Loucy (cell line): Measurements from ENCODE around the gene CCDC146.

Experiments used
- H2AFZ ChIP-seq: fragments of 200-600 bp; sonication (generic); 2 replicates; pipeline ENCODE4 v1.6.0; 2016; ENCODE audit warnings: antibody characterized with exemption, mild to moderate bottlenecking, low read length, moderate library complexity
- H3F3A ChIP-seq: fragments of 200-600 bp; 2 replicates; pipeline ENCODE4 v1.6.0; 2016; ENCODE audit warnings: antibody characterized with exemption, low read depth, mild to moderate bottlenecking
- H3K27me3 ChIP-seq: fragments of 200-600 bp; sonication (generic); 2 replicates; pipeline ENCODE4 v1.6.1; 2014; ENCODE audit warnings: low read length, mild to moderate bottlenecking; ENCODE audit not compliant: insufficient read depth, poor library complexity, severe bottlenecking
- H3K36me3 ChIP-seq: fragments of 200-600 bp; sonication (generic); 2 replicates; pipeline ENCODE4 v1.6.1; 2016; ENCODE audit warnings: low read length; ENCODE audit not compliant: insufficient read depth
- H3K4me1 ChIP-seq: fragments of 200-600 bp; sonication (generic); 2 replicates; pipeline ENCODE4 v1.5.1; 2014; ENCODE audit warnings: low read length, mild to moderate bottlenecking; ENCODE audit not compliant: insufficient read depth, poor library complexity, severe bottlenecking
- H3K4me2 ChIP-seq: fragments of 200-600 bp; sonication (generic); 2 replicates; pipeline ENCODE4 v1.6.0; 2014; ENCODE audit warnings: antibody characterized with exemption, low read length, low read depth, mild to moderate bottlenecking; ENCODE audit not compliant: poor library complexity, severe bottlenecking
- H3K4me3 ChIP-seq: fragments of 200-600 bp; sonication (generic); 2 replicates; pipeline ENCODE4 v1.5.1; 2014; ENCODE audit warnings: low read length, mild to moderate bottlenecking, mixed read lengths; ENCODE audit not compliant: poor library complexity, severe bottlenecking
- H3K79me2 ChIP-seq: fragments of 200-600 bp; sonication (generic); 2 replicates; pipeline ENCODE4 v1.6.1; 2014; ENCODE audit warnings: low read length; ENCODE audit not compliant: insufficient read depth
- H3K9ac ChIP-seq: fragments of 200-600 bp; sonication (generic); 2 replicates; pipeline ENCODE4 v1.6.0; 2014; ENCODE audit warnings: mild to moderate bottlenecking, low read depth, low read length, moderate library complexity; ENCODE audit not compliant: poor library complexity, severe bottlenecking
- H3K9me2 ChIP-seq: fragments of 200-600 bp; sonication (generic); replicated peaks from 2 replicates; pipeline ENCODE4 v1.6.1; 2016; ENCODE audit warnings: low read depth, low read length, mixed read lengths
- H3K9me3 ChIP-seq: fragments of 200-600 bp; sonication (generic); 2 replicates; pipeline ENCODE4 v1.6.1; 2014; ENCODE audit warnings: mild to moderate bottlenecking, antibody characterized with exemption, low read length, low read depth; ENCODE audit not compliant: insufficient read depth
- H4K20me1 ChIP-seq: fragments of 200-600 bp; sonication (generic); 2 replicates; pipeline ENCODE4 v1.6.0; 2014; ENCODE audit warnings: antibody characterized with exemption, low read length, mild to moderate bottlenecking; ENCODE audit not compliant: insufficient read depth, poor library complexity, severe bottlenecking
- EZH2phosphoT487 ChIP-seq: fragments of 200-600 bp; IDR thresholded peaks from 2 replicates; pipeline ENCODE4 v1.6.1; 2018; ENCODE audit warnings: antibody characterized with exemption, mild to moderate bottlenecking, moderate library complexity, borderline replicate concordance
- TF ChIP-seq, protein P1 (sequence below): fragments of 200-600 bp; sonication (generic); conservative IDR thresholded peaks from 2 replicates; pipeline ENCODE4 v1.5.1; 2014; ENCODE audit warnings: mild to moderate bottlenecking, antibody characterized with exemption, low read length

CCDC146 gene

DNA sequence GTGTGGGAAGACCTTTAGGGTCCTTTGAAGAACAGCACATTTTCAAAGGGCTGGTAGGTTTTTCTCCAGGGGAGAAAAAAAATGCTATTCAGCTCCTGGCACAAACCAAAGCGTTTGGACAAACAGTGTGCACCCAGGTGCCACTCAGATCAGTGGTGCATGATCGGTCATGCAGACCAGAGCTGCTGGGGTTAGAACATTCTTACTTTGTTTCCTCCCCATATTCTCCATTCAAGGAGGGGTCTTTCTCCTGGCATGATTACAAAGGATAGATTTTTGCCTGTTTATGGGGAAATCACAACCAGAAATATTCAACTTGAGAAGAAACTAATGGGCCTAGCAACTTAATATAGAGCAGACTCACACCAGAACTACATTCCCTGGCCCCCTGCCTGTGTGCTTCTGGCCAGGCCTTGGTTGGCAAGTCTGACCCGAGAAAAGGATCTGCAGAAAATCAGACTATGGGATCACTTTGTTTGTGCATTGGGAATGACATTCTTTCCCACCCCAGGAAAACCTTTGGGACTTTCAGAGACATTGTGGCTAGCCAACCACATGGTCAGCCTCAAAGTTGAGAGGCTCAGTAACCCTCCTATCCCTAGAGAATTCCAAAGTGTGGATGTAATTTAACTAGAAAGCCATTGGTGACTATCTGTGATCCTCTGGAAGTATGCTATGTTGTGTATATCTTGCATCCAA, 159.5 kb downstream of the CCDC146 start:
- no peaks in the 10 kb centered on the region for H3K27me3 ChIP-seq
- no peak overlapping the region for H2AFZ ChIP-seq
- no peak overlapping the region for H3K4me2 ChIP-seq
- H3F3A ChIP-seq = no peaks in the 10 kb centered on the region
- TF ChIP-seq, protein P1, sequence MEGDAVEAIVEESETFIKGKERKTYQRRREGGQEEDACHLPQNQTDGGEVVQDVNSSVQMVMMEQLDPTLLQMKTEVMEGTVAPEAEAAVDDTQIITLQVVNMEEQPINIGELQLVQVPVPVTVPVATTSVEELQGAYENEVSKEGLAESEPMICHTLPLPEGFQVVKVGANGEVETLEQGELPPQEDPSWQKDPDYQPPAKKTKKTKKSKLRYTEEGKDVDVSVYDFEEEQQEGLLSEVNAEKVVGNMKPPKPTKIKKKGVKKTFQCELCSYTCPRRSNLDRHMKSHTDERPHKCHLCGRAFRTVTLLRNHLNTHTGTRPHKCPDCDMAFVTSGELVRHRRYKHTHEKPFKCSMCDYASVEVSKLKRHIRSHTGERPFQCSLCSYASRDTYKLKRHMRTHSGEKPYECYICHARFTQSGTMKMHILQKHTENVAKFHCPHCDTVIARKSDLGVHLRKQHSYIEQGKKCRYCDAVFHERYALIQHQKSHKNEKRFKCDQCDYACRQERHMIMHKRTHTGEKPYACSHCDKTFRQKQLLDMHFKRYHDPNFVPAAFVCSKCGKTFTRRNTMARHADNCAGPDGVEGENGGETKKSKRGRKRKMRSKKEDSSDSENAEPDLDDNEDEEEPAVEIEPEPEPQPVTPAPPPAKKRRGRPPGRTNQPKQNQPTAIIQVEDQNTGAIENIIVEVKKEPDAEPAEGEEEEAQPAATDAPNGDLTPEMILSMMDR = no peak
- TF ChIP-seq EZH2phosphoT487 = no peak
- H4K20me1 ChIP-seq = no peaks in the 10 kb centered on the region
- H3K4me1 ChIP-seq = no peaks in the 10 kb centered on the region
- no peaks in the 10 kb centered on the region for H3K79me2 ChIP-seq
- no peaks in the 10 kb centered on the region for H3K36me3 ChIP-seq
- no peaks in the 10 kb centered on the region for H3K9me3 ChIP-seq
- H3K4me3 ChIP-seq = no peak overlapping the region
- H3K9ac ChIP-seq = no peak overlapping the region
- no peaks in the 10 kb centered on the region for H3K9me2 ChIP-seq

DNA sequence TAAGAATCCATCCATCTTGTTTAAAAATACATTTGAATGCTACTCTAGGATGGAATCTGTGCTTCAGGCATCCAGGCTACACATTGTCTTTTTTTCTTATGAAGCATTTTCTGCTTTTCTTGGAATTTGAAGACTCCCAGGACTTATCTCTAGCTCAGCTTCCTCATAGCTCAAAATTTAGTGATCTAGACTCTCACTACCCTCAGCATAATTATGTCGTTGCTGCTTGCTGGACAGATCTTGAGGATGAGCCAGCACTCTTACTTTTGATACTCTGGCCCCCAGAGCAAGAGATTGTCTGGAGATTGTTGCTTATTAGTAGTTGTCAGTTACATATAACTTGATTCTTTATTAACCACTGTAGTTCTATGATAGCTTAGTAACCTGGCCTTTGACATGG, 160.5 kb downstream of the CCDC146 start:
- Histone ChIP-seq H3K4me3 (no peak overlapping the region), H3K27me3 (no peaks in the 10 kb centered on the region), H3K9ac (no peak overlapping the region), H3K9me2 (no peaks in the 10 kb centered on the region), H3K36me3 (no peaks in the 10 kb centered on the region), H3K4me2 (no peak overlapping the region), H3K4me1 (no peaks in the 10 kb centered on the region), H3K79me2 (no peaks in the 10 kb centered on the region), H3F3A (no peaks in the 10 kb centered on the region), H2AFZ (no peak overlapping the region), H4K20me1 (no peaks in the 10 kb centered on the region), H3K9me3 (no peaks in the 10 kb centered on the region)
- TF ChIP-seq, protein P1 = no peak
- TF ChIP-seq EZH2phosphoT487 = no peak

DNA sequence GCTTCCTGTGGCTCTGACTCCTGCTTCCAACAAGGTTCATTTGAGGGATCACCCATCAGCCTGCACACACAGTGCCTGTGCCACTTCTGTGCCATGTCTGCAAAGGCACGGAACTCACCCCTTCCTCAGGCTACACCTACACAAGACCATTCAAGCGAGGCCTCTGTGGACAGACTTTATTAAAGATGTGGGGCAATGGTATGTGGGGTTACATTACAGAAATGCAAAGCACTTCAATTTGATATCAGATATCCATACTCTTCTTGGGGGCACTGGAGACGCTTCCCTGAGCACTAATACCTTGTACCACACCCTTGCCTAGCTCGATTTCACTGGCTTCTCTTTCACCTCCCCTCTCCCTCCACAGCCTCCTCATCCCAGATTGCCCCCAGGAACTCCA, 161.6 kb downstream of the CCDC146 start:
- Histone ChIP-seq H3K36me3 (no peaks in the 10 kb centered on the region), H2AFZ (no peak overlapping the region), H3K4me3 (no peak overlapping the region), H3K4me2 (no peak overlapping the region), H3K9me3 (no peaks in the 10 kb centered on the region), H3K4me1 (no peaks in the 10 kb centered on the region), H3K79me2 (no peaks in the 10 kb centered on the region), H4K20me1 (no peaks in the 10 kb centered on the region), H3F3A (no peaks in the 10 kb centered on the region), H3K9me2 (no peaks in the 10 kb centered on the region), H3K9ac (no peak overlapping the region), H3K27me3 (no peaks in the 10 kb centered on the region)
- TF ChIP-seq, protein P1 = no peak
- TF ChIP-seq EZH2phosphoT487 = no peak
